GM12878 (cell line): ENCODE measurements around the gene PRR15L. TPM values are rescaled to one million over a fixed set of nuclear protein-coding genes. Genes with fewer than 3 reads are reported as not detected.
A peak's percentile ranks its signal among the peaks of the same experiment; 100 is the strongest.

Experiments
- BHLHE40 ChIP-seq, 2 experiments: fragments of 450-650 bp in 1 of 2; IDR thresholded peaks; 2 replicates each; pipeline ENCODE4 v1.6.1; 2011 to 2017; ENCODE audit warnings: low read depth in 2 of 2, borderline replicate concordance in 1 of 2, improper control_type of control experiment in 1 of 2, low read length in 1 of 2, mild to moderate bottlenecking in 1 of 2
- CEBPZ ChIP-seq: fragments of 150-350 bp; IDR thresholded peaks from 2 replicates; pipeline ENCODE4 v1.6.1; 2016; ENCODE audit warnings: low read depth, low read length
- CHD2 ChIP-seq: IDR thresholded peaks from 2 replicates; pipeline ENCODE4 v1.6.1; 2011; ENCODE audit warnings: low read depth, low read length, improper control_type of control experiment, borderline replicate concordance
- EED ChIP-seq: sonication (generic); IDR thresholded peaks from 2 replicates; pipeline ENCODE4 v1.6.1; 2016; ENCODE audit warnings: antibody characterized with exemption, low read depth
- HCFC1 ChIP-seq: fragments of 150-350 bp; IDR thresholded peaks from 2 replicates; pipeline ENCODE4 v1.6.1; 2014; ENCODE audit warnings: low read length
- HDAC6 ChIP-seq: fragments of 200-600 bp; sonication (generic); IDR thresholded peaks from one replicate; pipeline ENCODE4 v1.8.0; 2017; ENCODE audit warnings: antibody characterized with exemption; ENCODE audit not compliant: unreplicated experiment
- JUNB ChIP-seq: IDR thresholded peaks from 2 replicates; pipeline ENCODE4 v1.6.1; 2016; ENCODE audit warnings: antibody characterized with exemption, mild to moderate bottlenecking
- KLF5 ChIP-seq: fragments of 450-650 bp; IDR thresholded peaks from 2 replicates; pipeline ENCODE4 v1.6.1; 2014; ENCODE audit warnings: mild to moderate bottlenecking; ENCODE audit not compliant: partially characterized antibody
- NBN ChIP-seq: fragments of 450-650 bp; IDR thresholded peaks from 2 replicates; pipeline ENCODE4 v1.6.1; 2016
- NFYA ChIP-seq: IDR thresholded peaks from 2 replicates; pipeline ENCODE4 v1.6.1; 2011; ENCODE audit warnings: low read depth, mild to moderate bottlenecking, low read length, improper control_type of control experiment, borderline replicate concordance
- PAX5 ChIP-seq: IDR thresholded peaks from 2 replicates; pipeline ENCODE4 v1.6.1; 2011; ENCODE audit warnings: low read depth, low read length, borderline replicate concordance
- PKNOX1 ChIP-seq: fragments of 450-650 bp; IDR thresholded peaks from 2 replicates; pipeline ENCODE4 v1.6.1; 2016; ENCODE audit warnings: mild to moderate bottlenecking
- REST ChIP-seq: IDR thresholded peaks from 2 replicates; pipeline ENCODE4 v1.6.1; 2012; ENCODE audit warnings: mild to moderate bottlenecking, low read depth, low read length
- RFX5 ChIP-seq: IDR thresholded peaks from 2 replicates; pipeline ENCODE4 v1.6.1; 2011; ENCODE audit warnings: low read depth, low read length, improper control_type of control experiment
- ZNF207 ChIP-seq: fragments of 450-650 bp; IDR thresholded peaks from 2 replicates; pipeline ENCODE4 v1.6.1; 2014; ENCODE audit warnings: antibody characterized with exemption, mild to moderate bottlenecking, borderline replicate concordance
- ZSCAN29 ChIP-seq: fragments of 450-650 bp; IDR thresholded peaks from 2 replicates; pipeline ENCODE4 v1.6.1; 2017; ENCODE audit warnings: mild to moderate bottlenecking, moderate library complexity
- polyA plus RNA-seq, 11 experiments: library from polyadenylated mRNA; depleted of rRNA in 4 of 11; unstranded in 6 of 11; stranded (reverse) in 5 of 11; fragments of >200 nt; fragmentation: Nextera tagmentation in 4 of 11; fragmentation: Illumina TruSeq in 1 of 11; extraction: Ambion mirVana in 4 of 11; extraction: Trizol in 1 of 11; gene quantifications; 1 replicate in 1 of 11; 2 replicates in 10 of 11; pipeline versions ENCODE4 v1.2.1 to v1.2.3, GENCODE V29; 2011 to 2016; ENCODE audit warnings: inconsistent platforms in 2 of 11, missing spikeins in 2 of 11, low read depth in 1 of 11
- total RNA-seq, 4 experiments: library from RNA; depleted of rRNA in 3 of 4; stranded (reverse); fragments of >200 nt in 3 of 4; fragmentation: Illumina TruSeq in 1 of 4; extraction: Trizol in 1 of 4; gene quantifications; 2 replicates each; pipeline versions ENCODE4 v1.2.1 to v1.2.3, GENCODE V29; 2013 to 2021
- TF ChIP-seq, protein P1 (sequence below): IDR thresholded peaks from 2 replicates; pipeline ENCODE4 v1.6.1; 2012; ENCODE audit warnings: low read length, inconsistent platforms
- TF ChIP-seq, protein P2 (sequence below), 3 experiments: IDR thresholded peaks in 2 of 3; conservative IDR thresholded peaks in 1 of 3; 2 replicates each; pipeline ENCODE4 v1.5.1; 2011; ENCODE audit warnings: low read depth in 3 of 3, low read length in 3 of 3, mild to moderate bottlenecking in 3 of 3, control low read depth in 2 of 3, moderate library complexity in 2 of 3, inconsistent platforms in 1 of 3, mixed read lengths in 1 of 3; ENCODE audit not compliant: control insufficient read depth in 2 of 3, insufficient read depth in 1 of 3; ENCODE audit errors: extremely low read depth in 1 of 3

Gene PRR15L
- total and polyA plus RNA-seq, 10 of the 15 experiments (the other 5 are each of a cell fraction or from before 2014, with no cell fraction given) = 0.11 to 0.18 TPM; not detected in 8

DNA sequence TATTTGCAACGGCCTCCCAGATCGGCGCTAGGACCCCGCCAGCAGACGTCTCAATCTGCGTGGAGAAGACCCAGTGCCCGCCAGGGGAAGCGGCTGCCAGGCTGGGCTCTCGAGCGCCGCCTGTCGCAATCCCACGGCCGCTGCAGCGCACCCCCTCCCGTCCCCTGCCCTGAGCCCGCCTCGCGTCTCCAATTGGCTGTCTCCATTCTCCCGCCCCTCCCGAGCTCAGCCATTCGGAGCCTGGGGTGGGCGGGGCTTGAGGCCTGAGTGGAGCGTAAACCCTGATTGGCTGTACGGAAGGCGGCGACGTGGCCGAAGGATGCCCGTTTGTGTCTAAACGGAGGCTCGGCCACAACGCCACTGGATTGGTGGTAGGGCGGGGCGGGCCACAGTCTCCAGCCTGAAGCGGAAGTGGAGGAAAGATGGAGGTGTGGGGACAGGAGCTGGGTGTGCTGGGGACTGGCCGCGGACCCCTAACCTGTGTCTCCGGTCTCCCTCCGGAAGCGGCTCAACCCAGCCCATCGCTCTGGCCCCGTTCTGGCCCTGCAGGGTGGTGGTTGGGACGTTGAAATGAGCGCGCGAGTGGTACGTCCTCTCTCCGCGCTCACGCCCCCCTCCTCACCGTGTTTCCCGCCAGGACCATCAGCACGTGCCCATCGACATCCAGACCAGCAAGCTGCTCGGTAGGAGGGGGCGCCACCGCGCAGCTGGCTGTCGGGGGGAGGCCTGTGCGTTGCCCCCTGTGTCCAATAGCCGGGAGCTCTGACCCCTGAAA is 13.2 kb upstream of the PRR15L start, which contains the start of gene CDK5RAP3 (continued):
- TF ChIP-seq, protein P1, sequence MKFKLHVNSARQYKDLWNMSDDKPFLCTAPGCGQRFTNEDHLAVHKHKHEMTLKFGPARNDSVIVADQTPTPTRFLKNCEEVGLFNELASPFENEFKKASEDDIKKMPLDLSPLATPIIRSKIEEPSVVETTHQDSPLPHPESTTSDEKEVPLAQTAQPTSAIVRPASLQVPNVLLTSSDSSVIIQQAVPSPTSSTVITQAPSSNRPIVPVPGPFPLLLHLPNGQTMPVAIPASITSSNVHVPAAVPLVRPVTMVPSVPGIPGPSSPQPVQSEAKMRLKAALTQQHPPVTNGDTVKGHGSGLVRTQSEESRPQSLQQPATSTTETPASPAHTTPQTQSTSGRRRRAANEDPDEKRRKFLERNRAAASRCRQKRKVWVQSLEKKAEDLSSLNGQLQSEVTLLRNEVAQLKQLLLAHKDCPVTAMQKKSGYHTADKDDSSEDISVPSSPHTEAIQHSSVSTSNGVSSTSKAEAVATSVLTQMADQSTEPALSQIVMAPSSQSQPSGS = no peak
- no peak for TF ChIP-seq JUNB
- TF ChIP-seq ZNF207 = peak; percentile 25
- peak; percentile 77 for TF ChIP-seq RFX5
- no peak for TF ChIP-seq PAX5
- TF ChIP-seq KLF5 = no peak
- no peak for TF ChIP-seq ZSCAN29
- no peak for TF ChIP-seq REST
- peak; percentile 12; the same call in 1 of the 2 replicates for TF ChIP-seq EED
- TF ChIP-seq, protein P2, sequence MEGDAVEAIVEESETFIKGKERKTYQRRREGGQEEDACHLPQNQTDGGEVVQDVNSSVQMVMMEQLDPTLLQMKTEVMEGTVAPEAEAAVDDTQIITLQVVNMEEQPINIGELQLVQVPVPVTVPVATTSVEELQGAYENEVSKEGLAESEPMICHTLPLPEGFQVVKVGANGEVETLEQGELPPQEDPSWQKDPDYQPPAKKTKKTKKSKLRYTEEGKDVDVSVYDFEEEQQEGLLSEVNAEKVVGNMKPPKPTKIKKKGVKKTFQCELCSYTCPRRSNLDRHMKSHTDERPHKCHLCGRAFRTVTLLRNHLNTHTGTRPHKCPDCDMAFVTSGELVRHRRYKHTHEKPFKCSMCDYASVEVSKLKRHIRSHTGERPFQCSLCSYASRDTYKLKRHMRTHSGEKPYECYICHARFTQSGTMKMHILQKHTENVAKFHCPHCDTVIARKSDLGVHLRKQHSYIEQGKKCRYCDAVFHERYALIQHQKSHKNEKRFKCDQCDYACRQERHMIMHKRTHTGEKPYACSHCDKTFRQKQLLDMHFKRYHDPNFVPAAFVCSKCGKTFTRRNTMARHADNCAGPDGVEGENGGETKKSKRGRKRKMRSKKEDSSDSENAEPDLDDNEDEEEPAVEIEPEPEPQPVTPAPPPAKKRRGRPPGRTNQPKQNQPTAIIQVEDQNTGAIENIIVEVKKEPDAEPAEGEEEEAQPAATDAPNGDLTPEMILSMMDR (IDR thresholded peaks at IDR 0.05 in 2 of 3, conservative IDR thresholded peaks at IDR 0.05 in 1 of 3; ENCODE audit: control insufficient read depth in 2 of 3, extremely low read depth in 1 of 3, insufficient read depth in 1 of 3, low read depth in 3 of 3, low read length in 3 of 3) = peak; percentile 97 to 100 (median 99); a peak in 5 of 6 replicates
- TF ChIP-seq PKNOX1 = peak; percentile 88
- TF ChIP-seq NFYA = no peak
- TF ChIP-seq NBN = no peak; the same call in none of the 2 replicates
- peak; percentile 85 to 95 for TF ChIP-seq BHLHE40 (IDR thresholded peaks at IDR 0.05; ENCODE audit: borderline replicate concordance in 1 of 2, low read depth in 2 of 2, low read length in 1 of 2)
- TF ChIP-seq HDAC6 = no peak
- TF ChIP-seq HCFC1 = no peak
- peak; percentile 44; the same call in 1 of the 2 replicates for TF ChIP-seq CEBPZ
- TF ChIP-seq CHD2 = peak; percentile 90
